ENCODE measurements around the gene TMEM50A. TPM values are rescaled to one million over a fixed set of nuclear protein-coding genes. Genes with fewer than 3 reads are reported as not detected.

The TMEM50A gene
- total and polyA plus RNA-seq, 9 of the 15 experiments (the other 6 are each of a cell fraction or from before 2014, with no cell fraction given): 43.7 to 195 (median 137) TPM

GRCh38 chr1:25360596-25361581, 22.8 kb downstream of the TMEM50A start (continued):
- TF ChIP-seq RBM22 (IDR thresholded peaks at IDR 0.05; ENCODE audit: low read depth, low read length, poor library complexity, severe bottlenecking) (no peak), HDAC8 (tag; IDR thresholded peaks at IDR 0.05) (0 out of 2 replicates have a peak, but pooled peaks have one; percentile 20), PPARD (CRISPR knock-in tag; IDR thresholded peaks at IDR 0.05) (no peak), ZNF507 (tag; conservative IDR thresholded peaks at IDR 0.05) (no peak), ZNF280A (IDR thresholded peaks at IDR 0.05; ENCODE audit: low read depth, partially characterized antibody) (no peak), PRDM10 (IDR thresholded peaks at IDR 0.05; ENCODE audit: partially characterized antibody) (peak; percentile 38), ZNF212 (CRISPR knock-in tag; IDR thresholded peaks at IDR 0.05) (no peak), HNRNPK (IDR thresholded peaks at IDR 0.05; ENCODE audit: low read depth, low read length, poor library complexity, severe bottlenecking) (no peak), FOXK2 (conservative IDR thresholded peaks at IDR 0.05 in 1 of 2, IDR thresholded peaks at IDR 0.05 in 1 of 2; ENCODE audit: low read depth in 2 of 2) (0 out of 4 replicates have a peak, but pooled peaks of 1 of the 2 experiments have one; percentile 23), CSDE1 (IDR thresholded peaks at IDR 0.05) (no peak), TEAD4 (IDR thresholded peaks at IDR 0.05; ENCODE audit: low read length) (no peak), TEAD4 (CRISPR knock-in tag; IDR thresholded peaks at IDR 0.05; ENCODE audit: borderline replicate concordance) (no peak), BRF1 (IDR thresholded peaks at IDR 0.05; ENCODE audit: borderline replicate concordance, extremely low read depth, insufficient read length) (no peak), CC2D1A (IDR thresholded peaks at IDR 0.05) (no peak), BRD9 (IDR thresholded peaks at IDR 0.05; ENCODE audit: low read depth, partially characterized antibody) (no peak)
- TF ChIP-seq, protein P1, sequence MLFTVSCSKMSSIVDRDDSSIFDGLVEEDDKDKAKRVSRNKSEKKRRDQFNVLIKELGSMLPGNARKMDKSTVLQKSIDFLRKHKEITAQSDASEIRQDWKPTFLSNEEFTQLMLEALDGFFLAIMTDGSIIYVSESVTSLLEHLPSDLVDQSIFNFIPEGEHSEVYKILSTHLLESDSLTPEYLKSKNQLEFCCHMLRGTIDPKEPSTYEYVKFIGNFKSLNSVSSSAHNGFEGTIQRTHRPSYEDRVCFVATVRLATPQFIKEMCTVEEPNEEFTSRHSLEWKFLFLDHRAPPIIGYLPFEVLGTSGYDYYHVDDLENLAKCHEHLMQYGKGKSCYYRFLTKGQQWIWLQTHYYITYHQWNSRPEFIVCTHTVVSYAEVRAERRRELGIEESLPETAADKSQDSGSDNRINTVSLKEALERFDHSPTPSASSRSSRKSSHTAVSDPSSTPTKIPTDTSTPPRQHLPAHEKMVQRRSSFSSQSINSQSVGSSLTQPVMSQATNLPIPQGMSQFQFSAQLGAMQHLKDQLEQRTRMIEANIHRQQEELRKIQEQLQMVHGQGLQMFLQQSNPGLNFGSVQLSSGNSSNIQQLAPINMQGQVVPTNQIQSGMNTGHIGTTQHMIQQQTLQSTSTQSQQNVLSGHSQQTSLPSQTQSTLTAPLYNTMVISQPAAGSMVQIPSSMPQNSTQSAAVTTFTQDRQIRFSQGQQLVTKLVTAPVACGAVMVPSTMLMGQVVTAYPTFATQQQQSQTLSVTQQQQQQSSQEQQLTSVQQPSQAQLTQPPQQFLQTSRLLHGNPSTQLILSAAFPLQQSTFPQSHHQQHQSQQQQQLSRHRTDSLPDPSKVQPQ (CRISPR knock-in tag; IDR thresholded peaks at IDR 0.05; ENCODE audit: borderline replicate concordance): no peak
- TF ChIP-seq, protein P2, sequence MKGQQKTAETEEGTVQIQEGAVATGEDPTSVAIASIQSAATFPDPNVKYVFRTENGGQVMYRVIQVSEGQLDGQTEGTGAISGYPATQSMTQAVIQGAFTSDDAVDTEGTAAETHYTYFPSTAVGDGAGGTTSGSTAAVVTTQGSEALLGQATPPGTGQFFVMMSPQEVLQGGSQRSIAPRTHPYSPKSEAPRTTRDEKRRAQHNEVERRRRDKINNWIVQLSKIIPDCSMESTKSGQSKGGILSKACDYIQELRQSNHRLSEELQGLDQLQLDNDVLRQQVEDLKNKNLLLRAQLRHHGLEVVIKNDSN (CRISPR knock-in tag; IDR thresholded peaks at IDR 0.05): peak; percentile 73
